ENCODE results near the gene DIPK1A.

Gene DIPK1A

DNA sequence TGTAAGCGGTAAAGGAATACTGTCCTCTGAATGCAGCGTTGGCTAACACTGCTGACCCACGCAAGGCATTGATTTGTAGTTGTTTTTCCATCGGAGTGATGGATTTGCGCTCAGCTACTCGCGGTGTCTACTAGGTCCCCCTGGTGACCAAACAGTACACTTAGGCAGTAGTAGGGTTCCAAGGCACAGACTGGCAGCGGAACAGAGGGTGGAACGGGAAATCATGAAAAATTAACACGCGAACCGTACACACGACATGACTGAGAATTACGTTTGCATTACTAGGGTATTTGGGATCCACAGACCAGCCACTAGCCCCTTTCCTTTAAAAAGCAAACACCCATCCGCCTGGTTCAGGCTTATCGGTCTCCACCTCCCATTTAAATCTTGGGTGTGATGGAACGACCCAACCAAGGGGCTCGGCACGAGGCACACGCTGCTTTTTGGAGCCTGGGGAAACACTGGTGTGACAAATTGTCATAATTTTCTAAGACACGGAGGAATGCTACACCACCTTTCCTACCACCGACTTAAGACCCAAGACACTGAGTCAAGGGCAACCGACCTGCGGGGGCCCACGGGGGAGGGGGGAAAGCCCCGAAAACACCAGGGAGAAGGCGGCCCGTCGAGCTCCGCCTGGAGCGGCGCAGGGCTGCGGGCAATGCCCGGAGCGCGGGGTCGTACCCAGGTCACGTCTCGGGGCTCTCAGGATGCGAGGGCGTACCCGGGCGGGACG, 699 bp downstream of the DIPK1A start:
- no peak for TF ChIP-seq MYC (IDR thresholded peaks at IDR 0.05; ENCODE audit: low read depth, low read length)
- TF ChIP-seq, protein P1, sequence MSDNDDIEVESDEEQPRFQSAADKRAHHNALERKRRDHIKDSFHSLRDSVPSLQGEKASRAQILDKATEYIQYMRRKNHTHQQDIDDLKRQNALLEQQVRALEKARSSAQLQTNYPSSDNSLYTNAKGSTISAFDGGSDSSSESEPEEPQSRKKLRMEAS (IDR thresholded peaks at IDR 0.05; ENCODE audit: low read depth, low read length) = peak; percentile 37; the same call in 1 of the 2 replicates
- TF ChIP-seq, protein P2, sequence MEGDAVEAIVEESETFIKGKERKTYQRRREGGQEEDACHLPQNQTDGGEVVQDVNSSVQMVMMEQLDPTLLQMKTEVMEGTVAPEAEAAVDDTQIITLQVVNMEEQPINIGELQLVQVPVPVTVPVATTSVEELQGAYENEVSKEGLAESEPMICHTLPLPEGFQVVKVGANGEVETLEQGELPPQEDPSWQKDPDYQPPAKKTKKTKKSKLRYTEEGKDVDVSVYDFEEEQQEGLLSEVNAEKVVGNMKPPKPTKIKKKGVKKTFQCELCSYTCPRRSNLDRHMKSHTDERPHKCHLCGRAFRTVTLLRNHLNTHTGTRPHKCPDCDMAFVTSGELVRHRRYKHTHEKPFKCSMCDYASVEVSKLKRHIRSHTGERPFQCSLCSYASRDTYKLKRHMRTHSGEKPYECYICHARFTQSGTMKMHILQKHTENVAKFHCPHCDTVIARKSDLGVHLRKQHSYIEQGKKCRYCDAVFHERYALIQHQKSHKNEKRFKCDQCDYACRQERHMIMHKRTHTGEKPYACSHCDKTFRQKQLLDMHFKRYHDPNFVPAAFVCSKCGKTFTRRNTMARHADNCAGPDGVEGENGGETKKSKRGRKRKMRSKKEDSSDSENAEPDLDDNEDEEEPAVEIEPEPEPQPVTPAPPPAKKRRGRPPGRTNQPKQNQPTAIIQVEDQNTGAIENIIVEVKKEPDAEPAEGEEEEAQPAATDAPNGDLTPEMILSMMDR (IDR thresholded peaks at IDR 0.05; ENCODE audit: low read depth, low read length) = peak; percentile 61
- TF ChIP-seq POLR2A (IDR thresholded peaks at IDR 0.05; ENCODE audit: extremely low read depth, insufficient read length) = no peak
- H3K4me3 ChIP-seq (ENCODE audit: low read depth, low read length) = peak overlapping the region; percentile 58
- peak; percentile 82 for DNase-seq (ENCODE audit: low read depth)

DNA sequence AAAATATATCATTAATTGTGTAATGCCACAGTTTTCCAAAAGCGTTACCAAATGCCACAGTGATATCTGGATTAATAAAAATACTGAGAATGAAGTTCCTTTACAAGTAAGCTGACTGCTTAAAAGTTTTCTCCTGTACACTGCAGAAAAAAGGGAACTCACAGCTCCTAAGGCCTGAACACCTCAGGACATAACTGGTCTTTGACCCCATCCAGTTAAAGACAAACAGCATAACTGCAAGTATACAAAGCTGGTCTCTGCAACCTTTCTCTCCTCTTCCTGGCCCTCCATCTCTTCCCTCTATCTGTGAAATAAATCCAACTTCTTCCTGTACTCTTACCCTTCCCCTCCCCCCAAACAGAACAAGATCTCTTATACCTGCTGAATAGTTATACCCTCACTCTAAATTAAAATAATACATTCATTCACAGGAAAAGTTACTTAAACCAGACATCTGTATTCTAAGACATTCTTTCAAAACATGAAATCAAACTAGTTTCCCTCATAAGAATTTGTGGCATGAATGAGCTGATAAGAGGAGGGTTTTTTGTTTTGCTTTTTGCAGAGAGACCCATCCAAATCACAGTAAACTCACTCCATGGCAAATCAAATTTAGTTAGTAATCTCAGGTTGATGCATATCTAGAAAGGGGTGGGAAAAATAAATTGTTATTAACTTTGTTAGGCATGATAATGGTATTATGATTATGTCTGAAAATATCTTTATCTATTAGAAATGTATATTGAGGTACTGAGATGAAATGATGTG, 2.9 kb downstream of the DIPK1A start:
- H3K4me3 ChIP-seq (ENCODE audit: low read depth, low read length) = no peak overlapping the region
- no peak for DNase-seq (ENCODE audit: low read depth)
- TF ChIP-seq MYC (IDR thresholded peaks at IDR 0.05; ENCODE audit: low read depth, low read length) = no peak
- TF ChIP-seq, protein P2 (IDR thresholded peaks at IDR 0.05; ENCODE audit: low read depth, low read length) = no peak
- TF ChIP-seq, protein P1 (IDR thresholded peaks at IDR 0.05; ENCODE audit: low read depth, low read length) = no peak
- no peak for TF ChIP-seq POLR2A (IDR thresholded peaks at IDR 0.05; ENCODE audit: extremely low read depth, insufficient read length)

DNA sequence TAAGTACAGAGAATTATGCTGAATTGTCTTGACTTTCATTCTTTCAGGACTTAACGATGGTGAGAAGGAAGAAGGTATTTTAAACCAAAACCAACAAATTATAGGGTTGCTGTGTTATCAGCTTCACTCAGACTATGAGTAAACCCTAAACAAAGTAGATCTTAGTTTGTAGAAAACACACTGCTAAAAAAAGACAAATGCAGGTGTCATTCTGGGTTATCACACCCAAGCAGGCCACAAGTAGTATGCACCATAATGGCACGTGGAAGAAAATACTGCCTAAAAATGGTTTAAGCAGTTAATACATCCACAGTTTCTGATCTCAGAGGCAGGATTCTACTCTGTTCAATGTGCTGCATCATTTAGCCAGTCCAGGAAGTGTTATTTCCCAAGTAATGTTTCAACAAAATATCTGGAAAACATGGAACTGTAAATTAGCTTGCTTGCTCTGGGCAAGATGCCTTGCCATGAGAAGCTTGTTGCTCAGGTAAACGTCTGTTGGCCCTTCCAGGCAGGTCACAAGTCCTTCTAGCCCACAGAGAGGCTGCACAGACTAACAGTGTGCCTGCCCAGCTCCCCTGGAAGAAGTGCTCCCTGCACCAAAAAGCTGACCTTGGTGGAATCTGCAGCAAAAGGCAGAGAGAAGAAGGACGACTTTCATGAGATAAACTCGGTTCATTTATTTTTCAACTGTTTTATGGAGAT, 4.1 kb downstream of the DIPK1A start:
- DNase-seq (ENCODE audit: low read depth) = no peak
- TF ChIP-seq POLR2A (IDR thresholded peaks at IDR 0.05; ENCODE audit: extremely low read depth, insufficient read length) (no peak), MYC (IDR thresholded peaks at IDR 0.05; ENCODE audit: low read depth, low read length) (no peak)
- TF ChIP-seq, protein P2 (IDR thresholded peaks at IDR 0.05; ENCODE audit: low read depth, low read length) = no peak
- TF ChIP-seq, protein P1 (IDR thresholded peaks at IDR 0.05; ENCODE audit: low read depth, low read length) = no peak
- H3K4me3 ChIP-seq (ENCODE audit: low read depth, low read length) = no peak overlapping the region

DNA sequence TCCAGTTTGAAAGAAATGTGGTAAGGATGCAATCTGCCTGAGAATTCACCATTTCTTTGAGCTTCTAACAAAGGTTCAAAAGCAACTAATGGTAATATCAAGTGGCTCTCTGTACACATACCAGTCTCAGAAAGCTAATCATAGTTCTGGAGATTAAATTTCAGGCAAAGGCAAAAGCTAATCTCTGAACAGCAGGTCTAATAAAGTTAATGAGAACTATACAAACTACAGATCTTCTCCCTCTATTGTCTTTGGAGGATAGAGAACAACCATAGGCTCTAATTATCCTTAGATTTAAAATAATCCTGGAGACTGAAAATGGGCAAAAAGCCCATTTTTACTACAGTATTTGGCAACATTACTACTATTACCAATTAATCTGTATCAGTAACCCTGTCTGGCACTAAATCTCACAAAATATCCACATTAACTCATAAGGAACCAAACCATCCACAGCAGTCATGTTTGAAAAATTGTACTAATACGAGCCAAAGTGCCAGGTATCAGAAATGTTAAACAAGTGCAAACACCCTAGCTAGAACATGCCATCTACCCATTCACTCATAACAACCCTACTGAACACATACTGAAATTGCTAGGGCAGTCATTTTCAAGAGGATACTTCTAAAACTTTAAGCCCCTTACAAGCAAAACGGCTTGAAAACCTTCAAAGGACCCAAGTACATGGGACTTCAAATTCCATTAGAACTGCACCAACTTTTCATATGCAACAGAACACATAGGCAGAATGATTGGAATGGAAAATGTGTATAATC, 4.8 kb downstream of the DIPK1A start:
- no peak overlapping the region for H3K4me3 ChIP-seq (ENCODE audit: low read depth, low read length)
- no peak for DNase-seq (ENCODE audit: low read depth)
- TF ChIP-seq, protein P2 (IDR thresholded peaks at IDR 0.05; ENCODE audit: low read depth, low read length) = no peak
- no peak for TF ChIP-seq POLR2A (IDR thresholded peaks at IDR 0.05; ENCODE audit: extremely low read depth, insufficient read length)
- no peak for TF ChIP-seq MYC (IDR thresholded peaks at IDR 0.05; ENCODE audit: low read depth, low read length)
- TF ChIP-seq, protein P1 (IDR thresholded peaks at IDR 0.05; ENCODE audit: low read depth, low read length) = no peak

DNA sequence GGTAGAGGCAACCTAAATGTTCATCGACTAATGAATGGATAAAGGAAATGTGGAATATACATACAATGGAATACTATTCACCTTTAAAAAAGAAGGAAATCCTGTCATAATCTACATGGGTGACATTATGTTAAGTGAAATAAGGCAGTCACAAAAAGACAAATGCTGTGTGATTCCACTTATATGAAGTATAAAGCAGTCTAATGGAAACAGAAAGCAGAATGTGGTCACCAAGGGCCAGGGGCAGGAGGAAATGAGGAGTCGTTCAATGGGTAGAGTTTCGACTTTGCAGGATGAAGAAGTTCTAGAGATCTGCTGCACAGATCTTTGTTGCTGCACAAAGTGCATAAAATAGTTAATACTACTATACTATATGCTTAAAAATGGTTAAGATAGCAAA, 7.8 kb downstream of the DIPK1A start:
- TF ChIP-seq MYC (IDR thresholded peaks at IDR 0.05; ENCODE audit: low read depth, low read length) (no peak), POLR2A (IDR thresholded peaks at IDR 0.05; ENCODE audit: extremely low read depth, insufficient read length) (no peak)
- TF ChIP-seq, protein P1 (IDR thresholded peaks at IDR 0.05; ENCODE audit: low read depth, low read length) = no peak
- TF ChIP-seq, protein P2 (IDR thresholded peaks at IDR 0.05; ENCODE audit: low read depth, low read length) = no peak
- H3K4me3 ChIP-seq (ENCODE audit: low read depth, low read length) = no peak overlapping the region
- peak; percentile 46 for DNase-seq (ENCODE audit: low read depth)

All from NB4 (cell line).